Esophagus squamous epithelium (tissue), 4 donors: ENCODE measurements around the gene RNF8.

Experiments
- POLR2A ChIP-seq, 4 donors: fragments of 450-650 bp; IDR thresholded peaks; one replicate each; pipeline ENCODE4 v1.6.1; 2017; ENCODE audit warnings: antibody characterized with exemption in 4 of 4, mild to moderate bottlenecking in 4 of 4, moderate library complexity in 3 of 4
- TF ChIP-seq, protein P1 (sequence below), 6 experiments: fragments of 450-650 bp in 4 of 6; fragments of 200-600 bp in 2 of 6; sonication (generic) in 2 of 6; IDR thresholded peaks; one replicate each; pipeline ENCODE4 v1.5.1; 2016 to 2019; ENCODE audit warnings: antibody characterized with exemption in 6 of 6, mild to moderate bottlenecking in 4 of 6, moderate library complexity in 4 of 6

DNA sequence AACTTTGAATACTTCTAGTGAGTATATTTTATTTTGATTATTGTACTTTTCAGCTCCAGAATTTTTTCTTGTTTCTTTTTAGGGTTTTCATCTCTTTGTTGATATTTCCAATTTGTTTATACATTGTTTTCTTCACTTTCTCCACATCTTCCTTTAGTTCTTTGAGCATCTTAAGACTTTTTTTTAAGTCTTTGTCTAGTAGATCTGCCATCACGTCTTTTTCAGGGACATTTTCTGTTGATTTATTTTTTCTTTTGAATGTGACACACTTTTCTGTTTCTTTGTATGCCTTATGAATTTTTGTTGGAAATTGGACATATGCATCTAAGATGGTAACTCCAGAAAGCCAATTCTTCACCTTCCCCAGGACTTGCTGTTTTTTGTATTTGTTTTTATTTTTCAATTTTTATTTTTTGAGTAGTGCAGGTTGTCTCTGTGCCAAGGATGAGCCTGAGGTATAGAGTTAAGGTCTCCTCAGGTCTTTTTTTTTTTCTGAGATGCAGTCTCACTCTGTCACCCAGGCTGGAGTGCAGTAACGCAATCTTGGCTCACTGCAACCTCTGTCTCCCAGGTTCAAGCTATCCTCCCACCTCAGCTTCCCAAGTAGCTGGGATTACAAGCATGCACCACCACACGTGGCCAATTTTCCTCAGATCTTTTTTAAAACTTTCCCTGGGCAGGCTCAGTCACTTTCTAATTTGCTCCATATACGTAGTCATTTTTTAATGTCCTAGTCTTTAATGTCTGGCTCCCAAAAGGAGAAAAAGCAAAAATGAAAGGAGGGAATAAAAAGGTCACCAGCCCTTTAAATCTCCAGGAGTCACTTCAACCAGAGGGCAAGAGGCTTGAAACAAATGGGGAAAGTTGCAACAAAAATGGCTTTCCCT is 72.5 kb downstream of the RNF8 start:
- TF ChIP-seq, protein P1, sequence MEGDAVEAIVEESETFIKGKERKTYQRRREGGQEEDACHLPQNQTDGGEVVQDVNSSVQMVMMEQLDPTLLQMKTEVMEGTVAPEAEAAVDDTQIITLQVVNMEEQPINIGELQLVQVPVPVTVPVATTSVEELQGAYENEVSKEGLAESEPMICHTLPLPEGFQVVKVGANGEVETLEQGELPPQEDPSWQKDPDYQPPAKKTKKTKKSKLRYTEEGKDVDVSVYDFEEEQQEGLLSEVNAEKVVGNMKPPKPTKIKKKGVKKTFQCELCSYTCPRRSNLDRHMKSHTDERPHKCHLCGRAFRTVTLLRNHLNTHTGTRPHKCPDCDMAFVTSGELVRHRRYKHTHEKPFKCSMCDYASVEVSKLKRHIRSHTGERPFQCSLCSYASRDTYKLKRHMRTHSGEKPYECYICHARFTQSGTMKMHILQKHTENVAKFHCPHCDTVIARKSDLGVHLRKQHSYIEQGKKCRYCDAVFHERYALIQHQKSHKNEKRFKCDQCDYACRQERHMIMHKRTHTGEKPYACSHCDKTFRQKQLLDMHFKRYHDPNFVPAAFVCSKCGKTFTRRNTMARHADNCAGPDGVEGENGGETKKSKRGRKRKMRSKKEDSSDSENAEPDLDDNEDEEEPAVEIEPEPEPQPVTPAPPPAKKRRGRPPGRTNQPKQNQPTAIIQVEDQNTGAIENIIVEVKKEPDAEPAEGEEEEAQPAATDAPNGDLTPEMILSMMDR (IDR thresholded peaks at IDR 0.05): no peak
- no peak for TF ChIP-seq POLR2A (IDR thresholded peaks at IDR 0.05)
